Measurements from ENCODE around the gene TANGO6.

The TANGO6 gene

GRCh38 chr16:69093974-69094373 lies 250.6 kb downstream of the TANGO6 start:
- no peak for DNase-seq (ENCODE audit: low read depth in 2 of 2)
- H3K4me3 ChIP-seq (replicated peaks in 1 of 2; ENCODE audit: low read depth in 2 of 2, low read length in 2 of 2): no peak overlapping the region
- TF ChIP-seq CTCF (IDR thresholded peaks at IDR 0.05; ENCODE audit: low read depth, low read length): no peak

GRCh38 chr16:69094501-69094900 lies 251.2 kb downstream of the TANGO6 start:
- TF ChIP-seq CTCF (IDR thresholded peaks at IDR 0.05; ENCODE audit: low read depth, low read length): no peak
- H3K4me3 ChIP-seq (replicated peaks in 1 of 2; ENCODE audit: low read depth in 2 of 2, low read length in 2 of 2): no peak overlapping the region
- DNase-seq (ENCODE audit: low read depth in 2 of 2): no peak

GRCh38 chr16:69095193-69095592 lies 251.9 kb downstream of the TANGO6 start:
- DNase-seq (ENCODE audit: low read depth in 2 of 2): no peak
- H3K4me3 ChIP-seq (replicated peaks in 1 of 2; ENCODE audit: low read depth in 2 of 2, low read length in 2 of 2): no peak overlapping the region
- no peak for TF ChIP-seq CTCF (IDR thresholded peaks at IDR 0.05; ENCODE audit: low read depth, low read length)

GRCh38 chr16:69100071-69100691 lies 256.9 kb downstream of the TANGO6 start:
- H3K4me3 ChIP-seq (replicated peaks in 1 of 2; ENCODE audit: low read depth in 2 of 2, low read length in 2 of 2): no peak overlapping the region
- DNase-seq (ENCODE audit: low read depth in 2 of 2): no peak
- TF ChIP-seq CTCF (IDR thresholded peaks at IDR 0.05; ENCODE audit: low read depth, low read length): no peak

GRCh38 chr16:69105501-69106361 lies 262.4 kb downstream of the TANGO6 start, which contains the start of gene HAS3:
TSS of gene HAS3 (plus strand) at chr16:69105653. CDS start at chr16:69109396, 3,743 bp downstream.
- TF ChIP-seq CTCF (IDR thresholded peaks at IDR 0.05; ENCODE audit: low read depth, low read length): peak; percentile 23
- peak within 1 kb of the TSS; percentile 51 to 59 for H3K4me3 ChIP-seq (replicated peaks in 1 of 2; ENCODE audit: low read depth in 2 of 2, low read length in 2 of 2)
- DNase-seq (ENCODE audit: low read depth in 2 of 2): peak; percentile 67 to 74

- no peak for TF ChIP-seq CTCF (IDR thresholded peaks at IDR 0.05; ENCODE audit: low read depth, low read length)
- H3K4me3 ChIP-seq (replicated peaks in 1 of 2; ENCODE audit: low read depth in 2 of 2, low read length in 2 of 2): peak overlapping the region; percentile 51 to 59
- no peak for DNase-seq (ENCODE audit: low read depth in 2 of 2)
These were observed 263.4 kb downstream of the TANGO6 start for GRCh38 chr16:69106491-69107315.

Data from cardiac fibroblast (primary cell).